ENCODE data around the gene PPP6R3.
"Not testable (repeated sequence)": the region's sequence is repeated elsewhere in the genome, so short reads cannot be mapped to it uniquely, and the experiment has no call there.

GRCh38 chr11:68635172-68635571 lies 174.6 kb downstream of the PPP6R3 start:
- not testable (repeated sequence) for TF ChIP-seq CTCF, POLR2A (IDR thresholded peaks at IDR 0.05)

Data from thyroid gland (tissue), 4 donors.